Astrocyte (in vitro differentiated cells and primary cell): ENCODE measurements around the gene HECA. TPM values are rescaled to one million over a fixed set of nuclear protein-coding genes. Genes with fewer than 3 reads are reported as not detected.

Experiments
- DNase-seq: peaks from one replicate; pipeline ENCODE4 v3.0.0-alpha.2; 2010; ENCODE audit warnings: low read depth
- FAIRE-seq: peaks from 2 replicates; lab custom pipeline; 2011; peaks lifted over from hg19 to GRCh38; lab: Jason Lieb, UNC
- H2AFZ ChIP-seq: 2 replicates; pipeline ENCODE4 v1.6.0; 2012; ENCODE audit warnings: low read depth, low read length, inconsistent platforms
- H3K27ac ChIP-seq: 2 replicates; pipeline ENCODE4 v1.5.1; 2011; ENCODE audit warnings: low read depth, low read length, inconsistent platforms
- H3K27me3 ChIP-seq: 2 replicates; pipeline ENCODE4 v1.6.0; 2011; ENCODE audit warnings: low read length, inconsistent platforms; ENCODE audit not compliant: insufficient read depth
- H3K36me3 ChIP-seq: 2 replicates; pipeline ENCODE4 v1.5.1; 2011; ENCODE audit warnings: low read length, inconsistent platforms; ENCODE audit not compliant: insufficient read depth
- H3K4me1 ChIP-seq: 2 replicates; pipeline ENCODE4 v1.5.1; 2011; ENCODE audit warnings: low read length, inconsistent platforms; ENCODE audit not compliant: insufficient read depth
- H3K4me2 ChIP-seq: 2 replicates; pipeline ENCODE4 v1.6.0; 2012; ENCODE audit warnings: low read length, inconsistent platforms
- H3K4me3 ChIP-seq: 2 replicates; pipeline ENCODE4 v1.5.1; 2011; ENCODE audit warnings: low read depth, mild to moderate bottlenecking, low read length, inconsistent platforms; ENCODE audit not compliant: insufficient read depth
- H3K79me2 ChIP-seq: 2 replicates; pipeline ENCODE4 v1.6.0; 2012; ENCODE audit warnings: mild to moderate bottlenecking, low read length, inconsistent platforms; ENCODE audit not compliant: insufficient read depth
- H3K9ac ChIP-seq: 2 replicates; pipeline ENCODE4 v1.6.0; 2012; ENCODE audit warnings: mild to moderate bottlenecking, low read length, inconsistent platforms
- H3K9me3 ChIP-seq: 2 replicates; pipeline ENCODE4 v1.5.1; 2012; ENCODE audit warnings: low read depth, mild to moderate bottlenecking, low read length, inconsistent platforms; ENCODE audit not compliant: insufficient read depth
- H4K20me1 ChIP-seq: 2 replicates; pipeline ENCODE4 v1.6.0; 2012; ENCODE audit warnings: low read length, inconsistent platforms; ENCODE audit not compliant: insufficient read depth
- H3K27ac Mint-ChIP-seq: one replicate; pipeline ENCODE4 v1.8.0; 2021; ENCODE audit warnings: mild to moderate bottlenecking, mixed read lengths; ENCODE audit not compliant: unreplicated experiment
- H3K27me3 Mint-ChIP-seq: one replicate; pipeline ENCODE4 v1.8.0; 2021; ENCODE audit warnings: low read depth, mixed read lengths; ENCODE audit not compliant: unreplicated experiment
- H3K36me3 Mint-ChIP-seq: one replicate; pipeline ENCODE4 v1.8.0; 2021; ENCODE audit warnings: low read depth, mixed read lengths; ENCODE audit not compliant: unreplicated experiment
- H3K4me1 Mint-ChIP-seq: one replicate; pipeline ENCODE4 v1.8.0; 2021; ENCODE audit warnings: low read depth, mixed read lengths; ENCODE audit not compliant: unreplicated experiment
- H3K4me3 Mint-ChIP-seq: one replicate; pipeline ENCODE4 v1.8.0; 2021; ENCODE audit warnings: mild to moderate bottlenecking, moderate library complexity, mixed read lengths; ENCODE audit not compliant: unreplicated experiment
- H3K9me3 Mint-ChIP-seq: one replicate; pipeline ENCODE4 v1.8.0; 2021; ENCODE audit warnings: mild to moderate bottlenecking, mixed read lengths; ENCODE audit not compliant: unreplicated experiment
- CTCF ChIP-seq: IDR thresholded peaks from 2 replicates; pipeline ENCODE4 v1.5.1; 2011; ENCODE audit warnings: low read depth, mild to moderate bottlenecking, inconsistent platforms, low read length, moderate library complexity; ENCODE audit not compliant: insufficient read depth
- EZH2 ChIP-seq: IDR thresholded peaks from 2 replicates; pipeline ENCODE4 v1.6.1; 2012; ENCODE audit warnings: mild to moderate bottlenecking, low read length, inconsistent platforms; ENCODE audit not compliant: insufficient read depth
- total RNA-seq: library from RNA; stranded (reverse); gene quantifications from 2 replicates; pipeline ENCODE4 v1.2.1, GENCODE V29; 2021

Gene HECA
- total RNA-seq, 1 donor from 2014 or later: 11.1 TPM

- H3K79me2 ChIP-seq: no peaks in the 10 kb centered on the region
- no peaks in the 10 kb centered on the region for H3K4me1 ChIP-seq
- no peak overlapping the region for H3K4me2 ChIP-seq
- Mint-ChIP-seq H3K4me1 (peaks cover 2% of the 10 kb centered on the region), H3K27ac (no peak overlapping the region), H3K36me3 (no peaks in the 10 kb centered on the region), H3K27me3 (no peaks in the 10 kb centered on the region), H3K9me3 (peaks cover 2% of the 10 kb centered on the region), H3K4me3 (no peak overlapping the region)
- H3K9me3 ChIP-seq: no peaks in the 10 kb centered on the region
- no peak for FAIRE-seq
- H3K36me3 ChIP-seq: no peaks in the 10 kb centered on the region
- H3K9ac ChIP-seq: no peak overlapping the region
- H4K20me1 ChIP-seq: no peaks in the 10 kb centered on the region
- DNase-seq: no peak
- TF ChIP-seq EZH2 (no peak), CTCF (no peak)
- H2AFZ ChIP-seq: no peak overlapping the region
- H3K27me3 ChIP-seq: no peaks in the 10 kb centered on the region
- H3K4me3 ChIP-seq: no peak overlapping the region
- H3K27ac ChIP-seq: no peak overlapping the region
Observed at GRCh38 chr6:139109558-139109957, 25.3 kb upstream of the HECA start.

- Histone ChIP-seq H4K20me1 (no peaks in the 10 kb centered on the region), H2AFZ (no peak overlapping the region), H3K36me3 (no peaks in the 10 kb centered on the region), H3K9ac (no peak overlapping the region), H3K4me1 (no peaks in the 10 kb centered on the region), H3K79me2 (no peaks in the 10 kb centered on the region), H3K4me3 (no peak overlapping the region), H3K27me3 (no peaks in the 10 kb centered on the region), H3K9me3 (no peaks in the 10 kb centered on the region), H3K27ac (no peak overlapping the region), H3K4me2 (no peak overlapping the region)
- Mint-ChIP-seq H3K36me3 (no peaks in the 10 kb centered on the region), H3K27me3 (peaks cover 3% of the 10 kb centered on the region), H3K27ac (peak overlapping the region; percentile 34), H3K4me1 (peaks cover 2% of the 10 kb centered on the region), H3K9me3 (no peaks in the 10 kb centered on the region), H3K4me3 (no peak overlapping the region)
- no peak for TF ChIP-seq CTCF
- TF ChIP-seq EZH2: no peak
- no peak for DNase-seq
- FAIRE-seq: no peak
Observed at GRCh38 chr6:139112146-139112545, 22.7 kb upstream of the HECA start.

- Mint-ChIP-seq H3K4me3 (no peak overlapping the region), H3K36me3 (no peaks in the 10 kb centered on the region), H3K27ac (no peak overlapping the region), H3K4me1 (peaks cover 2% of the 10 kb centered on the region), H3K9me3 (no peaks in the 10 kb centered on the region), H3K27me3 (peaks cover 3% of the 10 kb centered on the region)
- H3K4me1 ChIP-seq: no peaks in the 10 kb centered on the region
- FAIRE-seq: no peak
- no peak overlapping the region for H2AFZ ChIP-seq
- no peak for DNase-seq
- TF ChIP-seq EZH2 (no peak), CTCF (no peak)
- no peaks in the 10 kb centered on the region for H3K9me3 ChIP-seq
- H3K79me2 ChIP-seq: no peaks in the 10 kb centered on the region
- no peaks in the 10 kb centered on the region for H4K20me1 ChIP-seq
- H3K27ac ChIP-seq: no peak overlapping the region
- no peak overlapping the region for H3K4me3 ChIP-seq
- H3K9ac ChIP-seq: no peak overlapping the region
- no peak overlapping the region for H3K4me2 ChIP-seq
- no peaks in the 10 kb centered on the region for H3K36me3 ChIP-seq
- H3K27me3 ChIP-seq: no peaks in the 10 kb centered on the region
Observed at GRCh38 chr6:139112561-139112960, 22.3 kb upstream of the HECA start.
